Gastrocnemius medialis (tissue), 4 donors: ENCODE measurements around the gene SNAPC2.

Experiments used
- POLR2A ChIP-seq, 2 donors: fragments of 450-650 bp; IDR thresholded peaks; one replicate each; pipeline ENCODE4 v1.6.1; 2017; ENCODE audit warnings: antibody characterized with exemption in 2 of 2, mild to moderate bottlenecking in 2 of 2, moderate library complexity in 2 of 2
- TF ChIP-seq, protein P1 (sequence below), 5 experiments: fragments of 450-650 bp in 3 of 5; fragments of 200-600 bp in 2 of 5; sonication (generic) in 2 of 5; IDR thresholded peaks in 4 of 5; conservative IDR thresholded peaks in 1 of 5; 1 replicate in 4 of 5; 2 replicates in 1 of 5; pipeline ENCODE4 v1.5.1; 2016 to 2019; ENCODE audit warnings: antibody characterized with exemption in 5 of 5, mild to moderate bottlenecking in 3 of 5, moderate library complexity in 3 of 5

GRCh38 chr19:7971553-7972520, 51.7 kb downstream of the SNAPC2 start:
- TF ChIP-seq, protein P1, sequence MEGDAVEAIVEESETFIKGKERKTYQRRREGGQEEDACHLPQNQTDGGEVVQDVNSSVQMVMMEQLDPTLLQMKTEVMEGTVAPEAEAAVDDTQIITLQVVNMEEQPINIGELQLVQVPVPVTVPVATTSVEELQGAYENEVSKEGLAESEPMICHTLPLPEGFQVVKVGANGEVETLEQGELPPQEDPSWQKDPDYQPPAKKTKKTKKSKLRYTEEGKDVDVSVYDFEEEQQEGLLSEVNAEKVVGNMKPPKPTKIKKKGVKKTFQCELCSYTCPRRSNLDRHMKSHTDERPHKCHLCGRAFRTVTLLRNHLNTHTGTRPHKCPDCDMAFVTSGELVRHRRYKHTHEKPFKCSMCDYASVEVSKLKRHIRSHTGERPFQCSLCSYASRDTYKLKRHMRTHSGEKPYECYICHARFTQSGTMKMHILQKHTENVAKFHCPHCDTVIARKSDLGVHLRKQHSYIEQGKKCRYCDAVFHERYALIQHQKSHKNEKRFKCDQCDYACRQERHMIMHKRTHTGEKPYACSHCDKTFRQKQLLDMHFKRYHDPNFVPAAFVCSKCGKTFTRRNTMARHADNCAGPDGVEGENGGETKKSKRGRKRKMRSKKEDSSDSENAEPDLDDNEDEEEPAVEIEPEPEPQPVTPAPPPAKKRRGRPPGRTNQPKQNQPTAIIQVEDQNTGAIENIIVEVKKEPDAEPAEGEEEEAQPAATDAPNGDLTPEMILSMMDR (IDR thresholded peaks at IDR 0.05 in 4 of 5, conservative IDR thresholded peaks at IDR 0.05 in 1 of 5): no peak
- no peak for TF ChIP-seq POLR2A (IDR thresholded peaks at IDR 0.05)
